ENCODE results near the gene CPLANE1. TPM values are rescaled to one million over a fixed set of nuclear protein-coding genes. Genes with fewer than 3 reads are reported as not detected.
"Not testable (repeated sequence)": the region's sequence is repeated elsewhere in the genome, so short reads cannot be mapped to it uniquely, and the experiment has no call there.

CPLANE1 gene
- total RNA-seq (23.3 TPM), polyA plus RNA-seq (ENCODE audit: insufficient read depth, low read depth, low replicate concordance) (3.7 TPM)
- long read RNA-seq, donor 1: 0 reads
- long read RNA-seq, donor 2, partial matches to known transcripts: 5 of 6 reads
- long read RNA-seq, donor 2, other reads (novel, unspliced or antisense): 0 of 6 reads
- long read RNA-seq, donor 3: 0 reads
- long read RNA-seq, donor 4, partial matches to known transcripts: 0 of 1 reads
- long read RNA-seq, donor 4, other reads (novel, unspliced or antisense): 0 of 1 reads
- long read RNA-seq, donor 5: 0 reads
- long read RNA-seq, donor 6: 0 reads
- long read RNA-seq, donor 7, partial matches to known transcripts: 2 of 6 reads
- long read RNA-seq, donor 7, other reads (novel, unspliced or antisense): 4 of 6 reads
- long read RNA-seq, donor 8: 0 reads
- long read RNA-seq, donor 9: 0 reads
- long read RNA-seq, donor 10, partial matches to known transcripts: 12 of 12 reads
- long read RNA-seq, donor 10, other reads (novel, unspliced or antisense): 0 of 12 reads

- Histone ChIP-seq H3K27ac (ENCODE audit: low read depth in 2 of 2, low read length in 2 of 2) (peak within 1 kb of the TSS; percentile 87 to 94), H3K36me3 (ENCODE audit: control insufficient read depth in 2 of 3, insufficient read depth in 3 of 3, low read length in 3 of 3) (no peaks in the 10 kb centered on the region), H3K27me3 (ENCODE audit: control insufficient read depth, insufficient read depth, low read length) (no peaks in the 10 kb centered on the region), H3K4me1 (ENCODE audit: control insufficient read depth in 2 of 3, insufficient read depth in 2 of 3, low read depth in 1 of 3, low read length in 3 of 3) (peaks cover 0 to 8% (median 4%) of the 10 kb centered on the region in 3 donors), H3K9ac (ENCODE audit: low read length in 3 of 3) (peak within 1 kb of the TSS; percentile 57 to 97 (median 74)), H3K4me3 (ENCODE audit: low read length in 3 of 3) (peak within 1 kb of the TSS; percentile 72 to 94 (median 88)), H3K9me3 (ENCODE audit: control insufficient read depth in 2 of 3, insufficient read depth in 1 of 3, low read length in 3 of 3) (no peaks in the 10 kb centered on the region)
- intact Hi-C loops (cut with DNase I): no loop called here
- no peak for FAIRE-seq
- peak; percentile 88 to 94 (median 91) for DNase-seq
- TF ChIP-seq, protein P1, sequence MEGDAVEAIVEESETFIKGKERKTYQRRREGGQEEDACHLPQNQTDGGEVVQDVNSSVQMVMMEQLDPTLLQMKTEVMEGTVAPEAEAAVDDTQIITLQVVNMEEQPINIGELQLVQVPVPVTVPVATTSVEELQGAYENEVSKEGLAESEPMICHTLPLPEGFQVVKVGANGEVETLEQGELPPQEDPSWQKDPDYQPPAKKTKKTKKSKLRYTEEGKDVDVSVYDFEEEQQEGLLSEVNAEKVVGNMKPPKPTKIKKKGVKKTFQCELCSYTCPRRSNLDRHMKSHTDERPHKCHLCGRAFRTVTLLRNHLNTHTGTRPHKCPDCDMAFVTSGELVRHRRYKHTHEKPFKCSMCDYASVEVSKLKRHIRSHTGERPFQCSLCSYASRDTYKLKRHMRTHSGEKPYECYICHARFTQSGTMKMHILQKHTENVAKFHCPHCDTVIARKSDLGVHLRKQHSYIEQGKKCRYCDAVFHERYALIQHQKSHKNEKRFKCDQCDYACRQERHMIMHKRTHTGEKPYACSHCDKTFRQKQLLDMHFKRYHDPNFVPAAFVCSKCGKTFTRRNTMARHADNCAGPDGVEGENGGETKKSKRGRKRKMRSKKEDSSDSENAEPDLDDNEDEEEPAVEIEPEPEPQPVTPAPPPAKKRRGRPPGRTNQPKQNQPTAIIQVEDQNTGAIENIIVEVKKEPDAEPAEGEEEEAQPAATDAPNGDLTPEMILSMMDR (IDR thresholded peaks at IDR 0.05; ENCODE audit: borderline replicate concordance, extremely low read depth, insufficient read depth): no peak
Measured at GRCh38 chr5:37248970-37249814, at the start of gene CPLANE1. Gene CPLANE1 (minus strand): TSS chr5:37249376. CDS start chr5:37247698, 1,678 bp downstream.

DNA sequence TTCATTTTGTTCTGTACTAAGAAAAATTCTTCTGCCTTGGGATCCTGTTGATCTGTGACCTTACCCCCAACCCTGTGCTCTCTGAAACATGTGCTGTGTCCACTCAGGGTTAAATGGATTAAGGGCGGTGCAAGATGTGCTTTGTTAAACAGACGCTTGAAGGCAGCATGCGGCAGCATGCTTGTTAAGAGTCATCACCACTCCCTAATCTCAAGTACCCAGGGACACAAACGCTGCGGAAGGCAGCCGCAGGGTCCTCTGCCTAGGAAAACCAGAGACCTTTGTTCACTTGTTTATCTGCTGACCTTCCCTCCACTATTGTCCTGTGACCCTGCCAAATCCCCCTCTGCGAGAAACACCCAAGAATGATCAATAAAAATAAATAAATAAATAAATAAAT, 47.1 kb upstream of the CPLANE1 start:
- intact Hi-C loops (cut with DNase I); H3K27me3 ChIP-seq (ENCODE audit: control insufficient read depth, insufficient read depth, low read length); DNase-seq; FAIRE-seq; H3K4me3 ChIP-seq (ENCODE audit: low read length in 3 of 3); H3K27ac ChIP-seq (ENCODE audit: low read depth in 2 of 2, low read length in 2 of 2); H3K9ac ChIP-seq (ENCODE audit: low read length in 3 of 3); H3K9me3 ChIP-seq (ENCODE audit: control insufficient read depth in 2 of 3, insufficient read depth in 1 of 3, low read length in 3 of 3); H3K4me1 ChIP-seq (ENCODE audit: control insufficient read depth in 2 of 3, insufficient read depth in 2 of 3, low read depth in 1 of 3, low read length in 3 of 3): not testable (repeated sequence)
- peaks cover 2 to 20% (median 16%) of the 10 kb centered on the region in 3 donors for H3K36me3 ChIP-seq (ENCODE audit: control insufficient read depth in 2 of 3, insufficient read depth in 3 of 3, low read length in 3 of 3)

DNA sequence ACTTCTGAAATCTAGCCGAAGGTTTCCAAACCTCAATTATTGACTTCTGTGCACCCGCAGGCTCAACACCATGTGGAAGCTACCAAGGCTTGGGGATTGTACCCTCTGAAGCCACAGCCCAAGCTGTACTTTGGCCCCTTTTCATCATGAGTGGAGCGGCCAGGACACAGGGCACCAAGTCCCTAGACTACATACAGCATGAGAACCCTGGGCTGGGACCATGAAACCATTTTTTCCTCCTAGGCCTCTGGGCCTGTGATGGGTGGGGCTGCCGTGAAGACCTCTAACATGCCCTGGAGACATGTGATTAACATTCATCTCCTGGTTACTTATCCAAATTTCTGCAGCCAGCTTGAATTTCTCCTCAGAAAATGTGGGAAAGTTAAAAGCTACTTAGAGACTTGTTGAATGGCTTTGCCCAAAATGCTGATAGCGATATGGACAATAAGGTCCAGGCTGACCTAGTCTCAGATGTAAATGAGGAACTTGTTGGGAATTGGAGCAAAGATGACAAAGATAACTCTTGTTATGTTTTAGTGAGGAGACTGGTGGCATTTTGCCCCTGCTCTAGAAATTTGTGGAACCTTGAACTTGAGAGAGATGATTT, 34.1 kb upstream of the CPLANE1 start:
- no peaks in the 10 kb centered on the region for H3K27me3 ChIP-seq (ENCODE audit: control insufficient read depth, insufficient read depth, low read length)
- no peak overlapping the region for H3K9ac ChIP-seq (ENCODE audit: low read length in 3 of 3)
- H3K4me3 ChIP-seq (ENCODE audit: low read length in 3 of 3): no peak overlapping the region
- intact Hi-C loops (cut with DNase I): no loop called here
- H3K27ac ChIP-seq (ENCODE audit: low read depth in 2 of 2, low read length in 2 of 2): no peak overlapping the region
- H3K36me3 ChIP-seq (ENCODE audit: control insufficient read depth in 2 of 3, insufficient read depth in 3 of 3, low read length in 3 of 3): no peaks in the 10 kb centered on the region
- no peaks in the 10 kb centered on the region for H3K4me1 ChIP-seq (ENCODE audit: control insufficient read depth in 2 of 3, insufficient read depth in 2 of 3, low read depth in 1 of 3, low read length in 3 of 3)
- no peak for FAIRE-seq
- TF ChIP-seq, protein P1 (IDR thresholded peaks at IDR 0.05; ENCODE audit: borderline replicate concordance, extremely low read depth, insufficient read depth): no peak
- no peak for DNase-seq
- H3K9me3 ChIP-seq (ENCODE audit: control insufficient read depth in 2 of 3, insufficient read depth in 1 of 3, low read length in 3 of 3): peaks cover 0 to 6% (median 0%) of the 10 kb centered on the region in 3 donors

All from kidney (tissue), 22 donors.